COLO829 (cell line): ENCODE results near the gene PACS1.
A peak's percentile ranks its signal among the peaks of the same experiment; 100 is the strongest.

ENCODE experiments used
- DNase-seq: peaks from one replicate; pipeline ENCODE4 v3.0.0; 2012; ENCODE audit warnings: low spot score

Gene PACS1

GRCh38 chr11:66142370-66143263, 72.5 kb downstream of the PACS1 start:
- peak; percentile 29 for DNase-seq

- no peak for DNase-seq
Observed at GRCh38 chr11:66143264-66143566, 73.1 kb downstream of the PACS1 start.

- no peak for DNase-seq
Observed at GRCh38 chr11:66143996-66144678, 74.1 kb downstream of the PACS1 start.

- no peak for DNase-seq
Observed at GRCh38 chr11:66146074-66146473, 76.0 kb downstream of the PACS1 start.

- DNase-seq: no peak
Observed at GRCh38 chr11:66146940-66147339, 76.9 kb downstream of the PACS1 start.

- DNase-seq: no peak
Observed at GRCh38 chr11:66150140-66150539, 80.1 kb downstream of the PACS1 start.

GRCh38 chr11:66150725-66151124, 80.7 kb downstream of the PACS1 start:
- no peak for DNase-seq

- no peak for DNase-seq
Observed at GRCh38 chr11:66151273-66151672, 81.2 kb downstream of the PACS1 start.

GRCh38 chr11:66154109-66154508, 84.0 kb downstream of the PACS1 start:
- no peak for DNase-seq

GRCh38 chr11:66155387-66156073, 85.5 kb downstream of the PACS1 start:
- DNase-seq: no peak

- no peak for DNase-seq
Observed at GRCh38 chr11:66157182-66157864, 87.3 kb downstream of the PACS1 start.

- DNase-seq: no peak
Observed at GRCh38 chr11:66158156-66158555, 88.1 kb downstream of the PACS1 start.

GRCh38 chr11:66159324-66159984, 89.4 kb downstream of the PACS1 start:
- DNase-seq: no peak

- DNase-seq: no peak
Observed at GRCh38 chr11:66160709-66161108, 90.6 kb downstream of the PACS1 start.

GRCh38 chr11:66168289-66168688, 98.2 kb downstream of the PACS1 start:
- no peak for DNase-seq

GRCh38 chr11:66172146-66172545, 102.1 kb downstream of the PACS1 start:
- DNase-seq: no peak

- DNase-seq: no peak
Observed at GRCh38 chr11:66176650-66177049, 106.6 kb downstream of the PACS1 start.

GRCh38 chr11:66178183-66178582, 108.1 kb downstream of the PACS1 start:
- no peak for DNase-seq

GRCh38 chr11:66178871-66179270, 108.8 kb downstream of the PACS1 start:
- DNase-seq: no peak

- DNase-seq: no peak
Observed at GRCh38 chr11:66181632-66182315, 111.7 kb downstream of the PACS1 start.

- no peak for DNase-seq
Observed at GRCh38 chr11:66183494-66184048, 113.5 kb downstream of the PACS1 start.
